NCI-H2081 (cell line): ENCODE results near the gene BRSK2.

Source experiments
- DNase-seq, 2 experiments: peaks; one replicate each; lab custom pipeline; 2025; lab: John Stamatoyannopoulos, UW

BRSK2 gene

GRCh38 chr11:1437500-1437899 is 47.8 kb downstream of the BRSK2 start:
- no peak for DNase-seq

GRCh38 chr11:1438261-1438966 is 48.7 kb downstream of the BRSK2 start:
- no peak for DNase-seq

- no peak for DNase-seq
Observed at GRCh38 chr11:1438967-1439330, 49.2 kb downstream of the BRSK2 start.

- no peak for DNase-seq
Observed at GRCh38 chr11:1439341-1439740, 49.6 kb downstream of the BRSK2 start.

- DNase-seq = no peak
Observed at GRCh38 chr11:1440066-1440465, 50.3 kb downstream of the BRSK2 start.

GRCh38 chr11:1440496-1440895 is 50.8 kb downstream of the BRSK2 start:
- no peak for DNase-seq

- no peak for DNase-seq
Observed at GRCh38 chr11:1442163-1442562, 52.4 kb downstream of the BRSK2 start.

- no peak for DNase-seq
Observed at GRCh38 chr11:1442807-1443366, 53.2 kb downstream of the BRSK2 start.

- DNase-seq = no peak
Observed at GRCh38 chr11:1443737-1444136, 54.0 kb downstream of the BRSK2 start.

GRCh38 chr11:1444321-1444720 is 54.6 kb downstream of the BRSK2 start:
- DNase-seq = no peak

GRCh38 chr11:1444823-1445422 is 55.2 kb downstream of the BRSK2 start:
- DNase-seq = no peak

- DNase-seq = no peak
Observed at GRCh38 chr11:1445741-1446445, 56.2 kb downstream of the BRSK2 start.

- no peak for DNase-seq
Observed at GRCh38 chr11:1446623-1447022, 56.9 kb downstream of the BRSK2 start.

- DNase-seq = no peak
Observed at GRCh38 chr11:1447845-1448825, 58.4 kb downstream of the BRSK2 start.

- DNase-seq = no peak
Observed at GRCh38 chr11:1448882-1449281, 59.1 kb downstream of the BRSK2 start.

GRCh38 chr11:1449490-1450243 is 59.9 kb downstream of the BRSK2 start:
- no peak for DNase-seq

GRCh38 chr11:1450344-1450875 is 60.7 kb downstream of the BRSK2 start:
- DNase-seq = no peak

GRCh38 chr11:1450949-1451710 is 61.4 kb downstream of the BRSK2 start:
- DNase-seq = no peak

GRCh38 chr11:1451781-1452470 is 62.2 kb downstream of the BRSK2 start:
- DNase-seq = no peak
